HepG2 (cell line): ENCODE data around the gene TBC1D4. TPM values are rescaled to one million over a fixed set of nuclear protein-coding genes. Genes with fewer than 3 reads are reported as not detected.
A peak's percentile ranks its signal among the peaks of the same experiment; 100 is the strongest.

ENCODE experiments used
- CREB1 ChIP-seq, 2 experiments: fragments of 450-650 bp in 1 of 2; IDR thresholded peaks; 2 replicates each; pipeline ENCODE4 v1.6.1; 2016 to 2017; ENCODE audit warnings: control low read depth in 1 of 2, mild to moderate bottlenecking in 1 of 2, missing compliant biosample characterization in 1 of 2, missing genetic modification characterization in 1 of 2
- DMAP1 ChIP-seq: IDR thresholded peaks from 2 replicates; pipeline ENCODE4 v1.6.1; 2016
- DPF2 ChIP-seq: sonication (generic); formaldehyde crosslinking; IDR thresholded peaks from 2 replicates; pipeline ENCODE4 v1.4.0; 2020; ENCODE audit warnings: mild to moderate bottlenecking, low read depth, missing genetic modification reagents, borderline replicate concordance
- HOXA5 ChIP-seq: sonication (generic); formaldehyde crosslinking; IDR thresholded peaks from 2 replicates; pipeline ENCODE4 v1.4.0; 2020; ENCODE audit warnings: missing genetic modification reagents
- KLF6 ChIP-seq: IDR thresholded peaks from 2 replicates; pipeline ENCODE4 v1.8.0; 2016; ENCODE audit warnings: missing biosample characterization, missing genetic modification reagents
- MLX ChIP-seq: IDR thresholded peaks from 2 replicates; pipeline ENCODE4 v1.6.1; 2016
- NFIC ChIP-seq: IDR thresholded peaks from 2 replicates; pipeline ENCODE4 v1.6.1; 2012; ENCODE audit warnings: mild to moderate bottlenecking, low read length, inconsistent platforms
- NR2F1 ChIP-seq, 2 experiments: fragments of 450-650 bp in 1 of 2; formaldehyde crosslinking in 1 of 2; IDR thresholded peaks; 2 replicates each; pipeline versions ENCODE4 v1.5.0 to v1.6.1; 2016 to 2020; ENCODE audit warnings: mild to moderate bottlenecking in 1 of 2, missing compliant biosample characterization in 1 of 2, missing genetic modification reagents in 1 of 2, moderate library complexity in 1 of 2
- RERE ChIP-seq: IDR thresholded peaks from 2 replicates; pipeline ENCODE4 v1.6.1; 2016; ENCODE audit warnings: low read depth, missing genetic modification reagents, missing compliant biosample characterization
- SAP130 ChIP-seq: IDR thresholded peaks from 2 replicates; pipeline ENCODE4 v1.6.1; 2016; ENCODE audit warnings: low read depth
- SNAPC2 ChIP-seq: sonication (generic); formaldehyde crosslinking; IDR thresholded peaks from 2 replicates; pipeline ENCODE4 v1.8.1; 2022; ENCODE audit warnings: mild to moderate bottlenecking, missing genetic modification reagents
- TEAD3 ChIP-seq: optimal IDR thresholded peaks from 2 replicates; pipeline ENCODE3; 2016; ENCODE audit warnings: borderline replicate concordance
- ZMYM2 ChIP-seq: sonication (generic); formaldehyde crosslinking; IDR thresholded peaks from 2 replicates; pipeline ENCODE4 v1.8.0; 2022; ENCODE audit warnings: mild to moderate bottlenecking, missing genetic modification reagents
- ZNF710 ChIP-seq: sonication (generic); formaldehyde crosslinking; IDR thresholded peaks from 2 replicates; pipeline ENCODE4 v1.5.0; 2020; ENCODE audit warnings: mild to moderate bottlenecking, missing genetic modification reagents, borderline replicate concordance
- ZNF720 ChIP-seq: sonication (generic); formaldehyde crosslinking; IDR thresholded peaks from 2 replicates; pipeline ENCODE4 v1.4.0; 2020; ENCODE audit warnings: missing genetic modification reagents
- polyA plus RNA-seq, 8 experiments: library from polyadenylated mRNA; depleted of rRNA in 3 of 8; stranded (reverse) in 7 of 8; unstranded in 1 of 8; fragments of >200 nt; fragmentation: Illumina TruSeq in 4 of 8; extraction: Trizol in 4 of 8; gene quantifications; 2 replicates each; pipeline versions ENCODE4 v1.2.1 to v1.2.3, GENCODE V29; 2011 to 2016; ENCODE audit warnings: low read depth in 4 of 8, missing spikeins in 1 of 8, mixed read lengths in 1 of 8; ENCODE audit not compliant: insufficient read depth in 1 of 8
- total RNA-seq, 5 experiments: library from RNA; depleted of rRNA; stranded (reverse); fragments of >200 nt; fragmentation: Illumina TruSeq; extraction: Trizol; gene quantifications; 2 replicates each; pipeline ENCODE4 v1.2.3, GENCODE V29; 2016; ENCODE audit warnings: low read depth in 1 of 5
- TF ChIP-seq, protein P1 (sequence below): sonication (generic); formaldehyde crosslinking; IDR thresholded peaks from 2 replicates; pipeline ENCODE4 v1.4.0; 2020; ENCODE audit warnings: missing genetic modification reagents
- TF ChIP-seq, protein P2 (sequence below): IDR thresholded peaks from 2 replicates; pipeline ENCODE4 v1.6.1; 2012; ENCODE audit warnings: low read depth, low read length, improper control_type of control experiment

The TBC1D4 gene
- total and polyA plus RNA-seq, 2 of the 13 experiments (the other 11 are each of a cell fraction or from before 2014, with no cell fraction given): 35.9 to 64.4 TPM

DNA sequence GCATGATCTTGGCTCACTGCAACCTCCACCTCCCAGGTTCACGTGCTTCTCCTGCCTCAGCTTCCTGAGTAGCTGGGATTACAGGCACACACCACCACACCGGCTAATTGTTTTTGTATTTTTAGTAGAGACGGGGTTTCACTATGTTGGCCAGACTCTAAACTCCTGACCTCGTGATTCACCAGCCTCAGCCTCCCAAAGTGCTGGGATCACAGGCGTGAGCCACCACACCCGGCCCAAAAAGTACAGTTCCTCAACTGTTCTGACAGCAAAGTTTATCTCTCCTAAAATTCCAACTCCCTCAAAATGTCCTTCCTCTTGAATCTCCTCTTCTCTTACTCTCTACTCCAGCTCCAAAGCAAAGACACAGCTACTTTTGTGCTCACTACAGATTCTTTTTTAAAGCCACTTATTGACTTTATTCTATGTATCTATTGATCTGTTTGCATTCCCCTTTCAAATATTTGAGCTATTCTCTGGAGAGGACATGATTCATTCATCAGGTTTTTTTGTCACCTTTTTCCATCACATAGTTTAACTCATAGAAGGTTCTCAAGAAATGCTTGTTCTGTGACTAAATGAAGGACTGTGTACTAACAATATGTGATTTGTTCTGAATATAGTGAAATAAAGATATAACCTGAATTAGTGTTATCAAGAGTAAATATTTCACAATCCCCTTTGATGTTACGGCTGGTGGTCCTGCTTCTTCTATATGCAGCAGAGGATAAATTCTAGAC lies 142.2 kb downstream of the TBC1D4 start (continued):
- TF ChIP-seq ZNF710 (CRISPR knock-in tag) (peak; percentile 65; the same call in 1 of the 2 replicates), ZMYM2 (CRISPR knock-in tag) (peak; percentile 91), CREB1 (IDR thresholded peaks at IDR 0.05) (no peak), CREB1 (CRISPR knock-in tag; IDR thresholded peaks at IDR 0.05) (peak; percentile 77), NR2F1 (CRISPR knock-in tag; IDR thresholded peaks at IDR 0.05) (peak in 1 of 2 experiments; percentile 72; a peak in 1 of 4 replicates), KLF6 (CRISPR knock-in tag) (no peak), NFIC (peak; percentile 95; the same call in 1 of the 2 replicates), RERE (peak; percentile 85; the same call in 1 of the 2 replicates), TEAD3 (CRISPR knock-in tag) (peak; percentile 94), SNAPC2 (CRISPR knock-in tag) (0 out of 2 replicates have a peak, but pooled peaks have one; percentile 56), MLX (CRISPR knock-in tag) (peak; percentile 57; the same call in 1 of the 2 replicates), DPF2 (CRISPR knock-in tag) (peak; percentile 98), DMAP1 (CRISPR knock-in tag) (peak; percentile 53; the same call in 1 of the 2 replicates), ZNF720 (CRISPR knock-in tag) (no peak), SAP130 (peak; percentile 83), HOXA5 (CRISPR knock-in tag) (0 out of 2 replicates have a peak, but pooled peaks have one; percentile 37)
- TF ChIP-seq, protein P1, sequence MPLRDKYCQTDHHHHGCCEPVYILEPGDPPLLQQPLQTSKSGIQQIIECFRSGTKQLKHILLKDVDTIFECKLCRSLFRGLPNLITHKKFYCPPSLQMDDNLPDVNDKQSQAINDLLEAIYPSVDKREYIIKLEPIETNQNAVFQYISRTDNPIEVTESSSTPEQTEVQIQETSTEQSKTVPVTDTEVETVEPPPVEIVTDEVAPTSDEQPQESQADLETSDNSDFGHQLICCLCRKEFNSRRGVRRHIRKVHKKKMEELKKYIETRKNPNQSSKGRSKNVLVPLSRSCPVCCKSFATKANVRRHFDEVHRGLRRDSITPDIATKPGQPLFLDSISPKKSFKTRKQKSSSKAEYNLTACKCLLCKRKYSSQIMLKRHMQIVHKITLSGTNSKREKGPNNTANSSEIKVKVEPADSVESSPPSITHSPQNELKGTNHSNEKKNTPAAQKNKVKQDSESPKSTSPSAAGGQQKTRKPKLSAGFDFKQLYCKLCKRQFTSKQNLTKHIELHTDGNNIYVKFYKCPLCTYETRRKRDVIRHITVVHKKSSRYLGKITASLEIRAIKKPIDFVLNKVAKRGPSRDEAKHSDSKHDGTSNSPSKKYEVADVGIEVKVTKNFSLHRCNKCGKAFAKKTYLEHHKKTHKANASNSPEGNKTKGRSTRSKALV (CRISPR knock-in tag): 0 out of 2 replicates have a peak, but pooled peaks have one; percentile 63
- TF ChIP-seq, protein P2, sequence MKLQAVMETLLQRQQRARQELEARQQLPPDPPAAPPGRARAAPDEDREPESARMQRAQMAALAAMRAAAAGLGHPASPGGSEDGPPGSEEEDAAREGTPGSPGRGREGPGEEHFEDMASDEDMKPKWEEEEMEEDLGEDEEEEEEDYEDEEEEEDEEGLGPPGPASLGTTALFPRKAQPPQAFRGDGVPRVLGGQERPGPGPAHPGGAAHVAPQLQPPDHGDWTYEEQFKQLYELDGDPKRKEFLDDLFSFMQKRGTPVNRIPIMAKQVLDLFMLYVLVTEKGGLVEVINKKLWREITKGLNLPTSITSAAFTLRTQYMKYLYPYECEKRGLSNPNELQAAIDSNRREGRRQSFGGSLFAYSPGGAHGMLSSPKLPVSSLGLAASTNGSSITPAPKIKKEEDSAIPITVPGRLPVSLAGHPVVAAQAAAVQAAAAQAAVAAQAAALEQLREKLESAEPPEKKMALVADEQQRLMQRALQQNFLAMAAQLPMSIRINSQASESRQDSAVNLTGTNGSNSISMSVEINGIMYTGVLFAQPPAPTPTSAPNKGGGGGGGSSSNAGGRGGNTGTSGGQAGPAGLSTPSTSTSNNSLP: peak; percentile 96
